SU-DHL-6 (cell line): ENCODE measurements around the gene ASAP2.

ENCODE experiments used
- H2AFZ ChIP-seq: fragments of 200-600 bp; sonication (generic); 2 replicates; pipeline ENCODE4 v1.6.1; 2014; ENCODE audit warnings: low read depth, mild to moderate bottlenecking, moderate library complexity, mixed read lengths, antibody characterized with exemption, low read length; ENCODE audit not compliant: severe bottlenecking
- H3F3A ChIP-seq: fragments of 200-600 bp; shearing (Covaris generic); 2 replicates; pipeline ENCODE4 v1.6.0; 2016; ENCODE audit warnings: antibody characterized with exemption, mild to moderate bottlenecking; ENCODE audit not compliant: insufficient read depth
- H3K27ac ChIP-seq: fragments of 200-600 bp; sonication (generic); 2 replicates; pipeline ENCODE4 v1.5.1; 2016; ENCODE audit warnings: low read depth, mild to moderate bottlenecking, low read length, moderate library complexity, mixed read lengths
- H3K27me3 ChIP-seq: fragments of 200-600 bp; sonication (generic), shearing (Covaris generic); 2 replicates; pipeline ENCODE4 v1.6.0; 2014; ENCODE audit warnings: mild to moderate bottlenecking, low read length
- H3K36me3 ChIP-seq: fragments of 200-600 bp; sonication (generic); 2 replicates; pipeline ENCODE4 v1.6.1; 2014; ENCODE audit warnings: mild to moderate bottlenecking, low read length, mixed read lengths
- H3K4me2 ChIP-seq: fragments of 300-600, 200-600 bp; shearing (Covaris generic), sonication (generic); 2 replicates; pipeline ENCODE4 v1.6.0; 2014; ENCODE audit warnings: low read length, low read depth, mild to moderate bottlenecking; ENCODE audit not compliant: poor library complexity, severe bottlenecking
- H3K4me3 ChIP-seq: fragments of 200-600 bp; sonication (generic); 2 replicates; pipeline ENCODE4 v1.5.1; 2014; ENCODE audit warnings: antibody characterized with exemption, low read length, mild to moderate bottlenecking, mixed read lengths; ENCODE audit not compliant: insufficient read depth, poor library complexity, severe bottlenecking
- H3K79me2 ChIP-seq: fragments of 200-600 bp; sonication (generic); 2 replicates; pipeline ENCODE4 v1.6.1; 2014; ENCODE audit warnings: mild to moderate bottlenecking, low read length, moderate library complexity; ENCODE audit not compliant: insufficient read depth
- H3K9ac ChIP-seq: fragments of 200-600 bp; sonication (generic); 2 replicates; pipeline ENCODE4 v1.7.0; 2014; ENCODE audit warnings: mild to moderate bottlenecking, low read length
- H3K9me2 ChIP-seq: fragments of 200-600 bp; sonication (generic); replicated peaks from 2 replicates; pipeline ENCODE4 v1.6.1; 2014; ENCODE audit warnings: low read length; ENCODE audit not compliant: insufficient read depth
- H3K9me3 ChIP-seq: fragments of 200-600 bp; sonication (generic); 2 replicates; pipeline ENCODE4 v1.6.1; 2014; ENCODE audit warnings: low read length, mixed read lengths; ENCODE audit not compliant: insufficient read depth
- H4K20me1 ChIP-seq: fragments of 200-600 bp; sonication (generic); 2 replicates; pipeline ENCODE4 v1.6.1; 2014; ENCODE audit warnings: low read depth, mild to moderate bottlenecking, antibody characterized with exemption, low read length, moderate library complexity, mixed read lengths
- CTCF ChIP-seq: fragments of 200-600 bp; sonication (generic); IDR thresholded peaks from one replicate; pipeline ENCODE4 v1.5.1; 2017; ENCODE audit warnings: antibody characterized with exemption, mild to moderate bottlenecking, low read length, moderate library complexity; ENCODE audit not compliant: insufficient read depth, poor library complexity, severe bottlenecking
- EZH2phosphoT487 ChIP-seq: fragments of 200-600 bp; sonication (generic), shearing (Covaris generic); conservative IDR thresholded peaks from 2 replicates; pipeline ENCODE4 v1.6.1; 2018; ENCODE audit warnings: mild to moderate bottlenecking, antibody characterized with exemption, low read length, moderate library complexity, mixed read lengths

ASAP2 gene

DNA sequence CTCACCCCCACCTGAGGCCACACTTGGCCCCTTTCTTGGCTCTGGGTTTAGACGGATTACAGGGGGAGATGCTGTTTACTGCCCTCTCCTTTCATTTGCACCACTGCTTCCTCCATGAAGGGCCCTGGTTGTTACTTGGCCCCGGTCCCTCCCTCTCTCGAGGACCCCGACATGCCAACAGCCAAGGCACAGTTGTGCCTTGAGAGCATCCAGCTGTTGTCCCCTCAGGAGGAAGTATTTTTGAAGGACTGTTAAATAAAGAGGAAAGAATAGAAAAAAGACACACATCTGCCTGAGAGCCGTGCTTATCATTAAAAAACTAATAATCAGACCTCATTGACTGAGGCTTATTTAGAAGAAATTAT lies 172.8 kb downstream of the ASAP2 start:
- H3K27me3 ChIP-seq: no peaks in the 10 kb centered on the region
- H3F3A ChIP-seq: no peaks in the 10 kb centered on the region
- H3K4me3 ChIP-seq: no peak overlapping the region
- no peaks in the 10 kb centered on the region for H3K9me2 ChIP-seq
- no peak overlapping the region for H3K27ac ChIP-seq
- H3K4me2 ChIP-seq: no peak overlapping the region
- H3K9me3 ChIP-seq: no peaks in the 10 kb centered on the region
- H3K36me3 ChIP-seq: no peaks in the 10 kb centered on the region
- H3K79me2 ChIP-seq: no peaks in the 10 kb centered on the region
- no peaks in the 10 kb centered on the region for H4K20me1 ChIP-seq
- no peak for TF ChIP-seq EZH2phosphoT487
- TF ChIP-seq CTCF: no peak
- H3K9ac ChIP-seq: no peak overlapping the region
- H2AFZ ChIP-seq: no peak overlapping the region

GRCh38 chr2:9380702-9381628 lies 174.4 kb downstream of the ASAP2 start:
- Histone ChIP-seq H3K27me3 (no peaks in the 10 kb centered on the region), H2AFZ (no peak overlapping the region), H3F3A (no peaks in the 10 kb centered on the region), H3K9me2 (no peaks in the 10 kb centered on the region), H3K36me3 (no peaks in the 10 kb centered on the region), H3K9me3 (no peaks in the 10 kb centered on the region), H4K20me1 (no peaks in the 10 kb centered on the region), H3K27ac (no peak overlapping the region), H3K79me2 (no peaks in the 10 kb centered on the region), H3K4me2 (no peak overlapping the region), H3K4me3 (no peak overlapping the region), H3K9ac (no peak overlapping the region)
- no peak for TF ChIP-seq EZH2phosphoT487
- TF ChIP-seq CTCF: no peak

DNA sequence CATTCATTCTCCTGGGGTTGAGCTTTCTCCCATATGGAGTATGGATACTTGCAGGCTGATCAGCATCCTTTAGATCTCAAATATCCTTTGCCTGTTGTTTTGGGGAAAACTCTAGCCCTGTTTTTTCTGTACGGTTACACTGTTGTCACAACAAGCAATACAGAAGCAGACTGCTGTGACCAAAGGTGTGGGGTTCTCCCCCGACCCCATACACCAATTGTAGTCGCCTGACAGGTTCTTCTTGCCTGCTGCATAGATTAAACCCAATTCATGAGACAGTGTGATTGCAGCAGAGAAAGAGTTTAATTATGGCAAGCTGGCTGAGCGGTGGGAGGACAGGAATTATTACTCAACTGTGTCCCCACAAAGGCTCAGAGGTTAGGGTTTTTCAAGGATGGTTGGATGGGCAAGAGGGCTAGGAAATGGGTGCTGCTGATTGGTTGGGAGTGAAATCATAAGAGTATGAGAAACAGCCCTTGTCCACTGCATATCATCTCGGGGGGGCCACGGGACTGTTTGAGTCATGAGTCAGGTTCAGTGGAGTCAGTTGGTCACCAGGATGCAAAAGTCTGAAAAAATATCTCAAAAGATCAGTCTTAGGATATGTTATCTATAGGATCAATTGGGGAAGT lies 176.1 kb downstream of the ASAP2 start:
- Histone ChIP-seq H3K36me3 (no peaks in the 10 kb centered on the region), H4K20me1 (no peaks in the 10 kb centered on the region), H3K4me3 (no peak overlapping the region), H3K27ac (no peak overlapping the region), H3K4me2 (no peak overlapping the region), H3F3A (no peaks in the 10 kb centered on the region), H3K9ac (no peak overlapping the region), H3K27me3 (no peaks in the 10 kb centered on the region), H2AFZ (no peak overlapping the region), H3K9me3 (no peaks in the 10 kb centered on the region), H3K9me2 (no peaks in the 10 kb centered on the region), H3K79me2 (no peaks in the 10 kb centered on the region)
- TF ChIP-seq EZH2phosphoT487 (no peak), CTCF (no peak)
